NOMO-1 treated with DMSO at 0.1 percent for 48 hours (cell line): ENCODE data around the gene PBXIP1.
A peak's percentile ranks its signal among the peaks of the same experiment; 100 is the strongest.

ENCODE experiments used
- DNase-seq: peaks from one replicate; lab custom pipeline; 2025; ENCODE audit not compliant: unreplicated experiment; lab: John Stamatoyannopoulos, UW

PBXIP1 gene, protein sequence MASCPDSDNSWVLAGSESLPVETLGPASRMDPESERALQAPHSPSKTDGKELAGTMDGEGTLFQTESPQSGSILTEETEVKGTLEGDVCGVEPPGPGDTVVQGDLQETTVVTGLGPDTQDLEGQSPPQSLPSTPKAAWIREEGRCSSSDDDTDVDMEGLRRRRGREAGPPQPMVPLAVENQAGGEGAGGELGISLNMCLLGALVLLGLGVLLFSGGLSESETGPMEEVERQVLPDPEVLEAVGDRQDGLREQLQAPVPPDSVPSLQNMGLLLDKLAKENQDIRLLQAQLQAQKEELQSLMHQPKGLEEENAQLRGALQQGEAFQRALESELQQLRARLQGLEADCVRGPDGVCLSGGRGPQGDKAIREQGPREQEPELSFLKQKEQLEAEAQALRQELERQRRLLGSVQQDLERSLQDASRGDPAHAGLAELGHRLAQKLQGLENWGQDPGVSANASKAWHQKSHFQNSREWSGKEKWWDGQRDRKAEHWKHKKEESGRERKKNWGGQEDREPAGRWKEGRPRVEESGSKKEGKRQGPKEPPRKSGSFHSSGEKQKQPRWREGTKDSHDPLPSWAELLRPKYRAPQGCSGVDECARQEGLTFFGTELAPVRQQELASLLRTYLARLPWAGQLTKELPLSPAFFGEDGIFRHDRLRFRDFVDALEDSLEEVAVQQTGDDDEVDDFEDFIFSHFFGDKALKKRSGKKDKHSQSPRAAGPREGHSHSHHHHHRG

GRCh38 chr1:154955718-154956543 is at the start of gene PBXIP1:
TSS of gene PBXIP1 (minus strand) at chr1:154956099. CDS start at chr1:154953721, 2,378 bp downstream.
- peak; percentile 89 for DNase-seq

GRCh38 chr1:155005076-155006011 is 49.4 kb upstream of the PBXIP1 start:
- no peak for DNase-seq

- DNase-seq, result no peak
Observed at GRCh38 chr1:155004352-155005075, 48.6 kb upstream of the PBXIP1 start.

DNA sequence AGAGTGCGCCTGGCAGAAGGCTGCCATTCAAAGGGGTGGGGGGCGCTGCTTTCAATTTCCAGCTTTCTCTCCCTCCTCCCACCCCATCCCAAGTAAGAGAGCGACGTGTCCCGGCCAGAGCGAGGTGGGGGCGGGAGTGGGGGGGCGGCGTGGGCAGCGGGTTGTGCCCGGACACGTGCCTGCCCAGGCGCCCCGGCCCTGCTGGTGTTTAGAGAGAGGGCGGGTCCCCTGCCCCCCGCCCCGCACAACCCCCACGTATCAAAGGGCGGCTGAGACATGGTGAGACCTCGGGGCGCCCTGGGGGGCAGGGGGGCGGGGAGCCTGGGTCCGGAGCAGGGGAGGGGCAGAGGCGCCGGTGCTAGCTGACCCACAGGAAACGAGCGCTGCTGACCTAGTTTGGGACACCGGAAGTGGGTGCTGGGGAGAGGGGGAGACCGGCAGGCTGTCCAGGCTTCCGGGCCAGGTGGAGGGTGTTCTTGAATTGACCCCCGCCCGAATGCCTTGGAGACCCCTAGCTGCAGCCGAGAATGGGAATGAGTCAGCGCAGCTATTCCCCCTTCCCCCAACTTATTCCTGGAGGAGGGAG is 48.0 kb upstream of the PBXIP1 start:
- DNase-seq, result no peak

- no peak for DNase-seq
Observed at GRCh38 chr1:155003227-155003765, 47.4 kb upstream of the PBXIP1 start.

- DNase-seq, result peak; percentile 86
Observed at GRCh38 chr1:155002464-155003226, 46.7 kb upstream of the PBXIP1 start, which contains the start of gene ZBTB7B. TSS of gene ZBTB7B (plus strand) at chr1:155002802. CDS start at chr1:155014661, 11,859 bp downstream.

DNA sequence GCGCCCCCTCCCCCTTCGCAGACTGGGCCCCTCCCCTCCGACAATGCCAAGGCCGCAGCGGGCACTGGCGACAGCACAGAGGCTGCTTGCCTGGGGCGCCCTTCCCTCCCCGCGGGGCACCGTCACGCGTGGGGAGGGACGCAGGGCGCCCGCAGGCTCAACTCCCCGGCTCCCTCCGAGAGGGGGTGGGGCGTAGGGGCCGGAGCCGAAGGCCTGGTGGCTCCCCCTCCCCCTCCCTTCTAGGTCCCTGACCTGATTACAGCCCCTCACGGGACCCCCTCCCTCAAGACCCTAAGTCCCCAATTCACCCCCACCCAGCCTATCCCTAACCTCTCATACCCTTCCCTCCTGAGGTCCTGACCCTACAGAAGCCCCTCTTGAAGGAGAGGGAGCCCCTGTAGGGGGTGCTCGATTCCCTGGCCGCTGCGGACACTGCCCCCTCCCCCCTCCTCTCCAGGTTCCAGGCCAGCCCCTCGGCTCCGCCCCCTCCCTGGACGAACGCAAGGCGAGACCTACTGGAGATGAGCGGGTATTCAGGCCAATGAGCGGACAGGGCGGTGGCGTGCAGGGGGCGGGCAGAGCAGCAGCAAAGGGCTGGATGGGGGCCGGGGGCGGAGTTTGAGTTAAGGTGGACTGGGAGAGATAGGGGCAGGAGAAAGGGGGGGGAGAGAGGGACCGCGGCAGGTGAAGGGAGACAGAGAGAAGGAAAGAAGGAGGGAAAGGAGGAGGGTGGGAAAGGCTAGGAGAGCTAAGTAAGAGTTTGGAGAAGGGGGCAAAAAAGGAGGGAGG is 46.0 kb upstream of the PBXIP1 start:
- peak; percentile 99 for DNase-seq

- no peak for DNase-seq
Observed at GRCh38 chr1:155001425-155001674, 45.5 kb upstream of the PBXIP1 start.

DNA sequence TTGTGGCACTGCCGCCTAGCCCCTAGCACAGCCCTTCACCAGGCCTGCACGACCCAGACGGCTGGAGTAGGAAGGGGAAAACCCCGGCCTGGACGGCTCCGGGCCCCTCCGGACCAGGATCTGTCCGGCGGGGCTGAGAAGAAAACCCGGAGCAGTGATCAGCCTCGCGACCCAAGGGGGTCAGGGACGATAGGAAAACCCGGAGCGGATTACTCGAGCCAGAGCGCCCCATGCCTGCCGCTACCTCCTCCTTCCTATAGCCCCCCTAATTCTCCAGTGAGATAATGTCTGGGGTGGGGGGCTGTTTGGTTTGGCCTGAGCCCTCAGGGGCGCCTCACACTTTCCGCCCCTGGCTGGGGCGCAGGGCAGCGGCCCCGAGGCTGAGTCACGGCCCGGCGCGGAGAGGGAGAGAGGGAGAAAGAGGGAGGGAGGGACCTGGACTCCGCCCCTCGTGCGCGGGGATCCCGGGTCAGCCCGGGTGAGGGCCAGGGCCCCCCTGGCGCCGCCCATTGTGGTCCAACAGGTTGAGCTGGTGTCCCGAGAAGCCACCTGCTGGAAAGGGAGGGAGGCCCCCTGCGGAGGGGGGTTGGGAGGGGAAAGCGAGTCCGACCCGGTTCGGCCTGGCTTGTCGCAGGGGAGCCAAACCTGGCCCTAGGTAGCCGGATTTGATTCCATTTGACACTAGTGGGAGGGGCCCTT is 45.0 kb upstream of the PBXIP1 start:
- peak; percentile 87 for DNase-seq

DNA sequence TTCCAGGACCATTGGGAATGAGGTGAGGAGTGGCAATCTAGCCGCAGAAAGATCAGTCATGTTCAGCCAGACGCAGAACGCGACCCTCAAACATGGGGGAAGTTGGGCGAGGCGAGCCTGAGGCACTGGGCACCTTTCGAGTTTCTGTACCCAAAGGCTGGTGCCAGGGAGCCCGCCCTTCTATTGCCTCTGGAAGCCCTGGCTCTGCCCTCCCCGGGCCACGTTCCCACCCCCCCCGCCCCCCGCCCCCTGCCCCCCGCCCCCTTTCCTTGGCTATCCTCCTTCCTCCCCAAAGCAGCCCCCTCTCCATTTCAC is 44.5 kb upstream of the PBXIP1 start:
- no peak for DNase-seq

- peak; percentile 26 for DNase-seq
Observed at GRCh38 chr1:154999571-155000410, 43.9 kb upstream of the PBXIP1 start.

DNA sequence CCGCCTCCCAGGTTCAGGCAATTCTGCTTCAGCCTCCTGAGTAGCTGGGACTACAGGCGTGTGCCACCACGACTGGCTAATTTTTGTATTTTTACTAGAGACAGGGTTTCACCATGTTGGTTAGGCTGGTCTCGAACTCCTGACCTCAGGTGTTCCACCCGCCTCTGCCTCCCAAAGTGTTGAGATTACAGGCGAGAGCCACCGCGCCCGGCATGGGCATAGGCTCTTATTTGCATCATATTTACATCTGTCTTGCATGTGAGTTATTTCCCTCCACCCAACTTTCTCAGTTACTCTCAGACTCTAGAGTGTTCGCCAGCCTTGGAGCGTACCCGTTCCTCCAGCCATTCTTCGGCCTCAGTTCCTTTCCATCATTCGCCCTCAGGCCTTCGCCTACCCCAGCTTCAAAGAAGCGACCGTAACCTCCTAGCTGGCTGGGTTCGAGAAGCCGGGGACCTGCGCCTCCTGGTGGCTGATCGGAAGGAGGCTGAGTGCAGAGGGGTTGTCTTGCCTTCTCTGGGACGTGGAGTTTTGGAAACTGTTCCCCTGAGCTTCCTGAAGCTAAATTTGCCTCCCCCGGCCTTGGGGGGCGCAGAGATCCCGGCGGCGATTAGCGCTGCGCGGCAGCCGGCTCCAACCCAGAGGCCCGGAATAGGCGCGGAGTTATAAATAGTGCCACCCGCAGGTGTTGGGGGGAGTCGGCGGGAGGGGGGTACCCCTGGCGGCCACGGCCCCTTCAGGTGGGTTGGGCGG is 43.1 kb upstream of the PBXIP1 start:
- peak; percentile 71 for DNase-seq

- no peak for DNase-seq
Observed at GRCh38 chr1:154998201-154998780, 42.4 kb upstream of the PBXIP1 start.

GRCh38 chr1:154996966-154997701 is 41.2 kb upstream of the PBXIP1 start:
- DNase-seq, result peak; percentile 45
